HepG2 (cell line): ENCODE data around the gene PRRT1B. TPM values are rescaled to one million over a fixed set of nuclear protein-coding genes. Genes with fewer than 3 reads are reported as not detected.

Experiments
- HMGXB4 ChIP-seq, 2 experiments: sonication (generic) in 1 of 2; formaldehyde crosslinking in 1 of 2; IDR thresholded peaks; 2 replicates each; pipeline versions ENCODE4 v1.4.0 to v1.6.1; 2018 to 2020; ENCODE audit warnings: missing genetic modification reagents in 2 of 2, borderline replicate concordance in 1 of 2, low read depth in 1 of 2, mild to moderate bottlenecking in 1 of 2, missing biosample characterization in 1 of 2
- HNRNPLL ChIP-seq: fragments of 200-400 bp; formaldehyde crosslinking; IDR thresholded peaks from 2 replicates; pipeline ENCODE4 v1.6.1; 2017; ENCODE audit warnings: mild to moderate bottlenecking, low read depth, low read length; ENCODE audit not compliant: poor library complexity, severe bottlenecking
- KAT2B ChIP-seq: fragments of 150-350 bp; IDR thresholded peaks from 2 replicates; pipeline ENCODE4 v1.6.1; 2014; ENCODE audit warnings: low read depth, low read length, borderline replicate concordance
- MIER3 ChIP-seq: IDR thresholded peaks from 2 replicates; pipeline ENCODE4 v1.6.1; 2016; ENCODE audit warnings: missing compliant biosample characterization, borderline replicate concordance
- MLLT10 ChIP-seq: sonication (generic); formaldehyde crosslinking; IDR thresholded peaks from 2 replicates; pipeline ENCODE4 v1.4.0; 2020; ENCODE audit warnings: missing genetic modification reagents
- MYNN ChIP-seq: sonication (generic); formaldehyde crosslinking; IDR thresholded peaks from 2 replicates; pipeline ENCODE4 v1.4.0; 2020; ENCODE audit warnings: mild to moderate bottlenecking, low read depth, missing genetic modification reagents
- NFE2 ChIP-seq: sonication (generic); formaldehyde crosslinking; IDR thresholded peaks from 2 replicates; pipeline ENCODE4 v1.4.0; 2020; ENCODE audit warnings: missing genetic modification reagents
- SUZ12 ChIP-seq: fragments of 150-350 bp; IDR thresholded peaks from 2 replicates; pipeline ENCODE4 v1.6.1; 2014; ENCODE audit warnings: low read depth, low read length
- TFDP2 ChIP-seq: sonication (generic); formaldehyde crosslinking; IDR thresholded peaks from 2 replicates; pipeline ENCODE4 v1.4.0; 2020; ENCODE audit warnings: missing genetic modification reagents
- ZBTB43 ChIP-seq: sonication (generic); formaldehyde crosslinking; conservative IDR thresholded peaks from 2 replicates; pipeline ENCODE4 v1.4.0; 2020; ENCODE audit warnings: missing genetic modification reagents
- ZFP1 ChIP-seq: IDR thresholded peaks from 2 replicates; pipeline ENCODE4 v1.6.1; 2016
- ZZZ3 ChIP-seq: sonication (generic); formaldehyde crosslinking; IDR thresholded peaks from 2 replicates; pipeline ENCODE4 v1.4.0; 2020; ENCODE audit warnings: missing genetic modification reagents, mild to moderate bottlenecking, borderline replicate concordance
- polyA plus RNA-seq, 8 experiments: library from polyadenylated mRNA; depleted of rRNA in 3 of 8; stranded (reverse) in 7 of 8; unstranded in 1 of 8; fragments of >200 nt; fragmentation: Illumina TruSeq in 4 of 8; extraction: Trizol in 4 of 8; gene quantifications; 2 replicates each; pipeline versions ENCODE4 v1.2.1 to v1.2.3, GENCODE V29; 2011 to 2016; ENCODE audit warnings: low read depth in 4 of 8, missing spikeins in 1 of 8, mixed read lengths in 1 of 8; ENCODE audit not compliant: insufficient read depth in 1 of 8
- total RNA-seq, 5 experiments: library from RNA; depleted of rRNA; stranded (reverse); fragments of >200 nt; fragmentation: Illumina TruSeq; extraction: Trizol; gene quantifications; 2 replicates each; pipeline ENCODE4 v1.2.3, GENCODE V29; 2016; ENCODE audit warnings: low read depth in 1 of 5
- TF ChIP-seq, protein P1 (sequence below): sonication (generic); formaldehyde crosslinking; IDR thresholded peaks from 2 replicates; pipeline ENCODE4 v1.4.0; 2020; ENCODE audit warnings: mild to moderate bottlenecking, missing genetic modification reagents
- TF ChIP-seq, protein P2 (sequence below): sonication (generic); formaldehyde crosslinking; IDR thresholded peaks from 2 replicates; pipeline ENCODE4; 2020; ENCODE audit warnings: missing genetic modification reagents, mild to moderate bottlenecking, borderline replicate concordance

The PRRT1B gene
- total and polyA plus RNA-seq, 2 of the 13 experiments (the other 11 are each of a cell fraction or from before 2014, with no cell fraction given): not detected

- TF ChIP-seq, protein P1, sequence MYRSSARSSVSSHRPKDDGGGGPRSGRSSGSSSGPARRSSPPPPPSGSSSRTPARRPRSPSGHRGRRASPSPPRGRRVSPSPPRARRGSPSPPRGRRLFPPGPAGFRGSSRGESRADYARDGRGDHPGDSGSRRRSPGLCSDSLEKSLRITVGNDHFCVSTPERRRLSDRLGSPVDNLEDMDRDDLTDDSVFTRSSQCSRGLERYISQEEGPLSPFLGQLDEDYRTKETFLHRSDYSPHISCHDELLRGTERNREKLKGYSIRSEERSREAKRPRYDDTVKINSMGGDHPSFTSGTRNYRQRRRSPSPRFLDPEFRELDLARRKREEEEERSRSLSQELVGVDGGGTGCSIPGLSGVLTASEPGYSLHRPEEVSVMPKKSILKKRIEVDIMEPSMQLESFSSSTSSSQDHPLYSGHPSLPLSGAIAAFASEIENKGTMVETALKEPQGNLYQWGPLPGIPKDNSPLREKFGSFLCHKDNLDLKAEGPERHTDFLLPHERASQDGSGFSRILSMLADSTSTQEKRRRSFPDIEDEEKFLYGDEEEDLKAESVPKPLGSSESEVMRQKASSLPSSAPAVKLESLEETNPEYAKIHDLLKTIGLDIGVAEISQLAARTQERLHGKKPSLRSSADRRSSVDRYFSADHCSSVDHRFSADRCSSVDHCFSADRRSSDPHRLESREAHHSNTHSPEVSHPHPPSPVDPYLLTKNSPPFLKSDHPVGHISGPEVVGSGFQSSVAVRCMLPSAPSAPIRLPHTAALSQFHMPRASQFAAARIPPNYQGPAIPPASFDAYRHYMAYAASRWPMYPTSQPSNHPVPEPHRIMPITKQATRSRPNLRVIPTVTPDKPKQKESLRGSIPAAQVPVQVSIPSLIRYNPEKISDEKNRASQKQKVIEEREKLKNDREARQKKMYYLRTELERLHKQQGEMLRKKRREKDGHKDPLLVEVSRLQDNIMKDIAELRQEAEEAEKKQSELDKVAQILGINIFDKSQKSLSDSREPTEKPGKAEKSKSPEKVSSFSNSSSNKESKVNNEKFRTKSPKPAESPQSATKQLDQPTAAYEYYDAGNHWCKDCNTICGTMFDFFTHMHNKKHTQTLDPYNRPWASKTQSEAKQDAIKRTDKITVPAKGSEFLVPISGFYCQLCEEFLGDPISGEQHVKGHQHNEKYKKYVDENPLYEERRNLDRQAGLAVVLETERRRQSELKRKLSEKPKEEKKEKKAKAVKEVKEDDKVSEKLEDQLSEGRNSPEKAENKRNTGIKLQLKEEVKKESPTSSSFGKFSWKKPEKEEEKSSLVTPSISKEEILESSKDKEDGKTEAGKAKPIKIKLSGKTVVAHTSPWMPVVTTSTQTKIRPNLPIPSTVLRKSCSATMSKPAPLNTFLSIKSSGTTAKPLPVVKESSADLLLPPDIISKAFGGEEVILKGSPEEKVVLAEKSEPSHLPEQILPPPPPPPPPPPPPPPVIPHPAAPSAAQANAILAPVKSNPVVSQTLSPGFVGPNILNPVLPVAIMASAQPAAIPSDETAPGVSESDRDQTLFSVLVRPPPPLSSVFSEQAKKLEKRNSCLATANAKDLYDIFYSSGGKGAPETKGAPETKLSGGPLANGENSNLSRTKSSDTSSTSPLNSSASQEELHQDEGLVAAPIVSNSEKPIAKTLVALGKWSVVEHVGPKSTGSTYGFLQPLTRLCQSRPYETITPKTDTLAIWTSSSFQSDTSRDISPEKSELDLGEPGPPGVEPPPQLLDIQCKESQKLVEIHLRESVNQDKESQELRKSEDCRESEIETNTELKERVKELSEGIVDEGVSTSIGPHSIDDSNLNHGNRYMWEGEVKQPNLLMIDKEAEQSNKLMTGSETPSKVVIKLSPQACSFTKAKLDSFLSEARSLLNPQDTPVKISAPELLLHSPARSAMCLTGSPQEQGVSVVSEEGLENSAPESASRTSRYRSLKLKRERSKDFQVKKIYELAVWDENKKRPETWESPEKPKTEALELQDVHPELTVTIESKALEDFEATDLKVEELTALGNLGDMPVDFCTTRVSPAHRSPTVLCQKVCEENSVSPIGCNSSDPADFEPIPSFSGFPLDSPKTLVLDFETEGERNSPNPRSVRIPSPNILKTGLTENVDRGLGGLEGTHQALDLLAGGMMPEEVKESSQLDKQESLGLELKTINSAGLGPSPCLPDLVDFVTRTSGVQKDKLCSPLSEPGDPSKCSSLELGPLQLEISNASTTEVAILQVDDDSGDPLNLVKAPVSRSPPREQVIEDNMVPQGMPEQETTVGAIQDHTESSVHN (CRISPR knock-in tag): 0 out of 2 replicates have a peak, but pooled peaks have one; percentile 16
- TF ChIP-seq ZFP1: no peak
- no peak for TF ChIP-seq TFDP2 (CRISPR knock-in tag)
- no peak for TF ChIP-seq KAT2B
- TF ChIP-seq HNRNPLL: no peak
- 0 out of 2 replicates have a peak, but pooled peaks have one; percentile 26 for TF ChIP-seq ZZZ3 (CRISPR knock-in tag)
- TF ChIP-seq HMGXB4 (CRISPR knock-in tag; IDR thresholded peaks at IDR 0.05; ENCODE audit: borderline replicate concordance in 1 of 2, low read depth in 1 of 2): 0 out of 4 replicates have a peak, but pooled peaks have one; percentile 17 to 40
- no peak for TF ChIP-seq MLLT10 (CRISPR knock-in tag)
- TF ChIP-seq NFE2 (CRISPR knock-in tag): no peak
- TF ChIP-seq MYNN (CRISPR knock-in tag): no peak
- TF ChIP-seq MIER3 (CRISPR knock-in tag): no peak
- TF ChIP-seq, protein P2, sequence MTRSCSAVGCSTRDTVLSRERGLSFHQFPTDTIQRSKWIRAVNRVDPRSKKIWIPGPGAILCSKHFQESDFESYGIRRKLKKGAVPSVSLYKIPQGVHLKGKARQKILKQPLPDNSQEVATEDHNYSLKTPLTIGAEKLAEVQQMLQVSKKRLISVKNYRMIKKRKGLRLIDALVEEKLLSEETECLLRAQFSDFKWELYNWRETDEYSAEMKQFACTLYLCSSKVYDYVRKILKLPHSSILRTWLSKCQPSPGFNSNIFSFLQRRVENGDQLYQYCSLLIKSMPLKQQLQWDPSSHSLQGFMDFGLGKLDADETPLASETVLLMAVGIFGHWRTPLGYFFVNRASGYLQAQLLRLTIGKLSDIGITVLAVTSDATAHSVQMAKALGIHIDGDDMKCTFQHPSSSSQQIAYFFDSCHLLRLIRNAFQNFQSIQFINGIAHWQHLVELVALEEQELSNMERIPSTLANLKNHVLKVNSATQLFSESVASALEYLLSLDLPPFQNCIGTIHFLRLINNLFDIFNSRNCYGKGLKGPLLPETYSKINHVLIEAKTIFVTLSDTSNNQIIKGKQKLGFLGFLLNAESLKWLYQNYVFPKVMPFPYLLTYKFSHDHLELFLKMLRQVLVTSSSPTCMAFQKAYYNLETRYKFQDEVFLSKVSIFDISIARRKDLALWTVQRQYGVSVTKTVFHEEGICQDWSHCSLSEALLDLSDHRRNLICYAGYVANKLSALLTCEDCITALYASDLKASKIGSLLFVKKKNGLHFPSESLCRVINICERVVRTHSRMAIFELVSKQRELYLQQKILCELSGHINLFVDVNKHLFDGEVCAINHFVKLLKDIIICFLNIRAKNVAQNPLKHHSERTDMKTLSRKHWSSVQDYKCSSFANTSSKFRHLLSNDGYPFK (CRISPR knock-in tag): 0 out of 2 replicates have a peak, but pooled peaks have one; percentile 10
- no peak for TF ChIP-seq SUZ12
- TF ChIP-seq ZBTB43: no peak
Measured at GRCh38 chr9:131530546-131530919, 14.8 kb upstream of the PRRT1B start (continued).
